ENCODE measurements around the gene GRIPAP1.

Gene GRIPAP1, protein sequence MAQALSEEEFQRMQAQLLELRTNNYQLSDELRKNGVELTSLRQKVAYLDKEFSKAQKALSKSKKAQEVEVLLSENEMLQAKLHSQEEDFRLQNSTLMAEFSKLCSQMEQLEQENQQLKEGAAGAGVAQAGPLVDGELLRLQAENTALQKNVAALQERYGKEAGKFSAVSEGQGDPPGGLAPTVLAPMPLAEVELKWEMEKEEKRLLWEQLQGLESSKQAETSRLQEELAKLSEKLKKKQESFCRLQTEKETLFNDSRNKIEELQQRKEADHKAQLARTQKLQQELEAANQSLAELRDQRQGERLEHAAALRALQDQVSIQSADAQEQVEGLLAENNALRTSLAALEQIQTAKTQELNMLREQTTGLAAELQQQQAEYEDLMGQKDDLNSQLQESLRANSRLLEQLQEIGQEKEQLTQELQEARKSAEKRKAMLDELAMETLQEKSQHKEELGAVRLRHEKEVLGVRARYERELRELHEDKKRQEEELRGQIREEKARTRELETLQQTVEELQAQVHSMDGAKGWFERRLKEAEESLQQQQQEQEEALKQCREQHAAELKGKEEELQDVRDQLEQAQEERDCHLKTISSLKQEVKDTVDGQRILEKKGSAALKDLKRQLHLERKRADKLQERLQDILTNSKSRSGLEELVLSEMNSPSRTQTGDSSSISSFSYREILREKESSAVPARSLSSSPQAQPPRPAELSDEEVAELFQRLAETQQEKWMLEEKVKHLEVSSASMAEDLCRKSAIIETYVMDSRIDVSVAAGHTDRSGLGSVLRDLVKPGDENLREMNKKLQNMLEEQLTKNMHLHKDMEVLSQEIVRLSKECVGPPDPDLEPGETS

DNA sequence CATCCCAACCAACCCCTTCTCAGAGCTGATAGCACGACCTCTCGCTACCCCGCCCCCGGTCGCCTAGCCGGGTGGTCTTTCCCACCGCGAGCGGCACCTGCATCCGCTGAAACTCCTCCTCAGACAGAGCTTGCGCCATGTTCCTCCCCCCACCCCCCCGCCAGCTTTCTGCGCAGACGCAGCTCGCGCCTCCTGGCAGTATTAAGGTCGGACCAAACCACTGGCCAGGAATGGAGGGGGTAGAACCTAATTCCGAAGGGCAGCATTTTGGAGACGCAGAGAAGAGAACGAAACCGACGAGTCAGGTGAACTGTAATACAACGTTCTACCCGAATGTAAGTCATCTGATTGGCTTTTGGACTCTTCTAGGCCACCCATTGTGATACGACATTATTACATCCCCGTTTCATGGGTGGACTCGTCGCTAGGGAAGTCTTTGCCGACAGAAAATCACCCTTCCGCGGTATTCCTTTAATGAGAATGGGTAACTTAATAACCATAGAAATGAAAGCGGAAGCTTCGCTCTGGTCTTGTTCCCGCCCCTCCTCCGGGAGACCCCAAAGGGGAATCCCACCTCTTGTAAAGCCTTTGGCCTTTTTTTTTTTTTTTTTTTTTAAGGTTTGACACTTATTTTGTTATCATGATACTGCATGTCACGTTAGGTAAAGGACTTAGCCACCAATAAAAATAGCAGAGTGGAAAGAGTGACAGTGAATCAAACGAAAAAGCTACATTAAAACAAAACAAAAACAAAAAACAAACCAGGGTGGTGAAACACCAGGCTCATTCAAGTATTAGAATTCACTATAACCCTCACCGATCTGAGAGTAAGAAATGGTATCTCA lies at the start of gene GRIPAP1:
TSS of gene GRIPAP1 (minus strand) at position 174 of the 845 bp plus-strand sequence. CDS start at position 139, 35 bp downstream.
- intact Hi-C loops (cut with DNase I), result loop anchor here (1.0 kb wide), 1 partner anchor 41 kb away; the partner anchor contains the start of gene TFE3

DNA sequence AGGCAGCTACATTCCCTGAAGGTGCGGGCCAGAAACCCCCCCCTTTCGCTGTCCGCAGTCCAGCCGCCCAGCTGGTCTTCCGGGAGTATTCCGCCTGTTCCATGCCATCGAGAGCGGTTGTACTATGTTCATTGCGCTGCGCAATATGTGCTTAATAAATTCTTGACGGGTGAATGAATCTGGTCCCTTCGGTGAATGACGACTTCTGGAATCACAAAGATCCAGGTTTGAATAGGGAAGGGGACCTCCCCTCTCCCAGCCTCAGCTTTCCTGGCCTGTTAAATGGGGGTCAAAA lies 41.9 kb upstream of the GRIPAP1 start:
- intact Hi-C loops (cut with DNase I), result loop anchor here (1.0 to 5.0 kb wide), 2 partner anchors 42 to 87 kb away; partner anchors contain the start of genes GRIPAP1 and OTUD5
- DNase-seq, result no peak

More for the DNA sequence above, at the start of gene GRIPAP1:
- DNase-seq, result peak in 9 of 10 donors; percentile 18 to 90 (median 46)

DNA sequence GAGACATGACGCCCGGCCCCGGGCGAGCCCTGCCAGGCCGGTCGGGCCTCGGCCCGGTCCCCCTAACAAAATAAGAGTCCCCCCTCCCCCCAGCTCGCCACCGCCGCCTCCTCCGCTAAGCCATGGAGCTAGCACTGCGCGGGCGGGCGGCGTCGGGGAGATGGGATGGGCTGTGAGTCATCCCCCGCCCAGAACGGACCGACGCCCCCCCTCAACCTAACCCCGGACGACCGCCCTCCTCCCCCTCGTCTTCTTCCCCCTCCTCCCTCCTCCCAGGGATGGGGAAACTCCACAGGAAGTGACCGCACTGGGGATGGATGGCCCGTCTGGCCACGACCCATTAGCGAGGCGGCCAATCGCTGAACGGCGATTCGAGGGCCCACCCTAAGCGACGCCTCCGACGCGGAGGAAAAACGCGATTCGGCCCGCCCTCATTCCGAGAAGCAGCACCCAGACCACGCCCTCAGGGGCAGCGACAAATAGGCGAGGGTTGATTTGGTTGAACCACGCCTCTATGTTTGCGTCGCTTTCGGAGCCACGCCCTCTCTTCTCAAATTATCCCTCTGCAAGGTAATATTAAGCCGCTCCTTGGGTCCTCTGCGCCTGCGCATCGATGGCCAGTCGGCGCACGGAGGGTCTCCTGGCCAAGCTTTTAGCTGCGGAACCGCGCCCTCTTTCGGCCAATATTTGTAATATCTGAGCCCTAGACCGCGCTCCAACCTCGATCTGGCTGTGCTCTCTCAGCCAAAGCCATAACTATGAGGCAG lies 41.3 kb upstream of the GRIPAP1 start, which contains the start of gene TFE3:
TSS of gene TFE3 (minus strand) at position 138 of the 767 bp plus-strand sequence. CDS start at position 7, 131 bp downstream.
- intact Hi-C loops (cut with DNase I), result loop anchor here (1.0 to 5.0 kb wide), 2 partner anchors 41 to 86 kb away; partner anchors contain the start of genes GRIPAP1 and OTUD5
- peak; percentile 91 to 99 (median 94) for DNase-seq

DNA sequence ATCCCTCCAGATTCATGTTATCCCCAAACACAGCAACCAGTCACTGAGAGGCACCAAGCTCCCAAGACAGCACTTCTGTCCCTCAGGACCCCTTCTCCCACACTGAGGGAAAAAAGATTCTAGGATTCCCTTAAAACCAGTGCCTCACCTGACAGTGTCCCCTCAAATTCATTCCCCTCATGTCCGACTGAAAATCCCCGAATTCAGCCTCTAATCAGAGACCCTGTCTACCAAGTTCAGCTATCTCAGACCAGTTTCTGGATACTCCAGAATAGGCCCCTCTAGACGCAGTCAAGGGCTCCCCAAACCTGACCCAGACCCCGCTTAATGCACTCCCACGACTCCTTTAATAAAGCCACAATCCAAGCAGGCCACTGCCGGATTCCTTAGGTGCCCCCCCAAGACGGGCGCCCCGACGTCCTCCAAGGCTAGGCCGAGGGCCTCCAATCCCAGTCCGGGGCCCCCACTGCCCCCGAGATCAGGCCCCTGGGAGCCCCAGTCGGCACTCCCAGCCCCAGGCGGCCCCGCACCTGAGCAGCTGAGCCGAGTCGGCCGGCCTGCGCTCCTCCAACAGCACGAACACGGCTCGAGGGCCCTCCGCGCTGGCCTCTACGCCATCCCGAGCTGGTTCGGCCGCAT lies 40.6 kb upstream of the GRIPAP1 start:
- DNase-seq, result peak in 2 of 10 donors; percentile 11 to 87
- intact Hi-C loops (cut with DNase I), result loop anchor here (1.0 to 5.0 kb wide), 2 partner anchors 40 to 85 kb away; partner anchors contain the start of genes GRIPAP1 and OTUD5

DNA sequence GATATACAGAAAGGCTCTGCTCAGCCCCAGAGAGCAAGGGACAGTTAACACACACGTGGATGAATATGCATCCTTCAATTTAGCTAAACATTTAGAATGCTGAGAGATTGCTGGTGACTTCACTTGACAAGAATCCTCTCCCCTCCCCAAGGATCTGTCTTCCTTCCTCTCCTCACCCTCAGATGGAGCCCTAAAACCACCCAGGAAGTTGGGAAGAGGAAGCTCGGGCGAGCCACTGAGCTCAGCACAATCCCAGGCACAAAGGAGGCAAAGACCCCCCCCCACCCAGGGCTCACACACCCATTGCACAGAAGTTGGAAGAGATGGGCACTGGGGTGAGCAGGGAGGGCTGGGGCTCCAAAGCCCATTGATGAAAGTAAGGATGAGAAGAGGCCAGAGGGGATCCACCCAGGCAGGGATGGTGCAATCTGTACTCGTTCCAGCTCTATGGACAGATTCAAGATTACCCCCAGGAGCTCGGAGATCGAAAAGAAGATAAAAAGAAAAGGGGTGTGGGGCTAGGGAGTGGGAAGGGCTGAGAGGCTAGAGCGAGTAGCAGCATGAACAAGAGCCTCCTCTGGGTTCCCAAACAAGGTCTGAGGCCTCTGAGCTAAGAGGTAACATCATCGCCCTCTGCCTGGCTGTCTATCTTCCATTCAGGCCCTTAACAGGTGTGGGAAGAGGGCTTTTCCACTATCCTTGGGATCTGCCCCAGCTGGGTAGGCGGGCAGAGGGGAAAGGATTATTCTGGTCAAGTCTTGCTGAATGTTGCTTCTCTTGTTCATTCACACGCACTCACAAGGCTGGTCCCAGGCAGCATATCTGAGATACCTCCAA lies 39.9 kb upstream of the GRIPAP1 start:
- DNase-seq, result peak in 2 of 10 donors; percentile 14 to 44
- intact Hi-C loops (cut with DNase I), result loop anchor here (5.0 kb wide), 1 partner anchor 85 kb away; the partner anchor contains the start of gene OTUD5

DNA sequence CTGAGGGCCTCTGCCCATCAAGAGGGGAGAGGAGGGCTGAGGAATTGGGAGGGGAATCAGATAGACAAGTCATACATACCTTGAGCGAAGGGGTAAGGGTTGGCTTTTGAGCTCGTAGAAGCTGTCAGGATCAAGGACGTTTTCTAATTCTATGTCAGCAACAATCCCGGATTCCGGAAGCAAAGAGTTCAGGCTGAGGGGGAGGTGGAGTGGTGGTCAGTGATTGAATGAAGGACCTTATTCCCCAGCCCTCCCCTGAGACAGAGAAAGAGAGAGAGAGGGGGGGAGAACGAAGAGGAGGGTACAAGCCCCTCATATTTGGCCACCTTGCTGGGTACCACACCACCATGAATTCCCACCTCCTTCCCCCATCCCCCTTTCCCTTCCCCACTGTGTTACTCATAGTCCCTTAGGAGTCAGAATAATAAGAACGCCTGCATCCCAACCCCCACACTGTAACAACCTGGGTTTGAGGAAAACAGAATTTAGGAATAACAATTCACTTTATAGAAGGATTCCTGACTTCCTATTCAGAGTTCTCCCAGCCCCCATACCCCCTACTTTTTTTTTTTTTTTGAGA lies 38.4 kb upstream of the GRIPAP1 start:
- DNase-seq, result no peak
- intact Hi-C loops (cut with DNase I), result loop anchor here (5.0 kb wide), 1 partner anchor 83 kb away; the partner anchor contains the start of gene OTUD5

DNA sequence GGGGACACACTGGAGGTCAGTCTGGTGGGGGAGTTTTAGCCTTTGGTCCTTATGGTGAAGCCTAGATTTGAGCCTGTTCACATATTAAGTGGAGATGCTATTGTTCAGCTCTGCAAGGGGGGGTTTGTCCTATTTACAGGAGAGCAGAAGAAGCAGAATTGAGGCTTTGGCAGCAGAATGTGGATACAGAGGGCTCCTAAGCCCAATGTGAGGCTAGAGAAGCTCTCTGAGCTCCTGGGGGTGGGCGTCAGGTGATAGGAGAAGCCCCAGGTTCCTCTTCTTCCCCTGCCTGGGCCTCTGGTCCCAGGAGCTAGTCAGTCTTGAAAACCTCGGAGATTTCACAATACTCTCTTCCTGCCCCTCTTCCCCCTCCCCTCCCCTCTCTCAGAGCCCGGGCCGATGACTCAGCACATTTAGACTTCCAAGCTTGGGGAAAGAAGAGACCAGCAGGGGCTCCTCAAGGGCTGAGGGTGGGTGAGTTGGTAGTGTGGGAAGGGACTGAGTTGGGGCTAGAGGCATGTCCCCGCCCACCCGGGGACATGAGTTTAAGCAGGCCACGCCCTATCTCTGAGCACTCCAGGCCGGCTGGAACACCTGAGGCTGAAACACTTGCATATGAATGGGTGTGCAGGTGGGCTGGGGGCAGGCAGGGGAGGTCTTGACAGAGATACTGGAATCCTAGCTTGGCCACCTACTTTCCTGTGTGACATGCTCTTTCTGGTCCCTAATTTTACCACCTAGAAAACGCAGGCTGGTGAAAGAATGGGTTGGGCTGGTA lies 37.7 kb upstream of the GRIPAP1 start:
- intact Hi-C loops (cut with DNase I), result loop anchor here (5.0 kb wide), 1 partner anchor 82 kb away; the partner anchor contains the start of gene OTUD5
- peak in 8 of 10 donors; percentile 4 to 79 (median 24) for DNase-seq

DNA sequence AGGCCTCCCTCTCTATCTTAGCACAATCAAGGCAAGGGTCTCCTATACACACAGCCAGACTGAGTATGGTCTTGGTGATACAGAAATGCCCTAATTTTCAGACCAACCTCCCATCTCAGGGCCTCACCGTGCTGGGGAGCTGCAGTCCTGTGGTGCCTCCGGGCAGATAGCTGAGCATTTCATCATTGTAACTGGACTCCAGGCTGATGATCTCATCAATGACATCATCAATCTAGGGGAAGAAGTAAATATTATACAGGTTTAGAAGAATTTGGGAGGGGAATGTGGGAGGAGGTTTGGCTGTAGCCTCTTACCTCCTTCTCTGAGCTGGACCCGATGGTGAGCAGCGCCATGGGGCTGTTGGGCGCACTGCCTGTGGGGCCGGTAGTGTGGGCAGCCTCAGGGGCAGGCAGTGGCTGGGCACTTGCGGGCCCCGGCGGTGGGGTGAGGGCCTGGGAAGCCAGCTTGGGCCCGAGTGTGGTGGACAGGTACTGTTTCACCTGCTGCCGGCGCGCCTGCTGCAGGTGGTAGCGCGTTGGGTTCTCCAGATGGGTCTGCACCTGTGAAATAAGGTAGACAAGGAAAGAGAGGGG lies 35.9 kb upstream of the GRIPAP1 start:
- DNase-seq, result peak in 3 of 10 donors; percentile 57 to 84 (median 59)
- intact Hi-C loops (cut with DNase I), result no loop called here

DNA sequence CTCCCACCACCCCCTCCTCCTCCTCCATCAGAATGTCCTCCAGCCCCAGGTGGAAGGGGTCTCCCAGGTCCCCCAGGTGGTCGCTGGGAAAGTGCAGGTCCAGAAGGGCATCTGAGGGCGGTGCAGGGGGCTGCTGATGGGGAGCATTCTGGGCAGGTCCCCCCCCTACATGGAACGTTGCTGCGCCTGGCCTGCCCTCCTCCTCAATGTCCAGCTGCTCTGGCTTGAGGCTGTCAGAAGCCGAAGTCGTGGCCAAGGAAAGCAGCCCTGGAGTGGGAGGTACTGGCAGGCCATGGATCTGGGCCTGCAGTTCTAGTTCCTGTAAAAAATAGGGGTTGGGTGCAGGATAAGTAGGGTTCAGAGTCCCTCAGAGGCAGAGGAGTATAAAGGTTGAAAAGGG lies 28.2 kb upstream of the GRIPAP1 start:
- peak in 3 of 10 donors; percentile 25 to 54 (median 39) for DNase-seq
- intact Hi-C loops (cut with DNase I), result no loop called here

DNA sequence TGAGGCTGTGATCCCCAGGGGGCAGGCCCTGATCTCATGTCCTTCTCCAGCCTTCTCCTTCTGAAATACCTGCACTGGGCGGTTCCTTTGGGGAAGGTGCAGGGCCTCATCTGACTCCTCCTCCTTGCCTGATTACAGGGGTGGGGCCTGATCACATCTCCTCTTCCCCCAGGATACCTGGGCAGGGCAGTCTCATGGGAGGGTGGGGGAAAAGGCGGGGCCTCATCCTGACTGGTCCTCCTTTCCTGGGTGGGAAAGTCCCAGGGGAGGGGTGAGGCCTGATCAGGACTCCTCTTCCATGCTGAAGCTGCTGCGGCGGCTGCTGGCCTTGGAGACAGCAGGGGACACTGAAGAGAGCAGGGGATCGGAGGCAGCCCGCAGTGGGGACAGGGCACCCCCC lies 27.8 kb upstream of the GRIPAP1 start:
- intact Hi-C loops (cut with DNase I), result no loop called here
- DNase-seq, result peak in 1 of 10 donors; percentile 49

DNA sequence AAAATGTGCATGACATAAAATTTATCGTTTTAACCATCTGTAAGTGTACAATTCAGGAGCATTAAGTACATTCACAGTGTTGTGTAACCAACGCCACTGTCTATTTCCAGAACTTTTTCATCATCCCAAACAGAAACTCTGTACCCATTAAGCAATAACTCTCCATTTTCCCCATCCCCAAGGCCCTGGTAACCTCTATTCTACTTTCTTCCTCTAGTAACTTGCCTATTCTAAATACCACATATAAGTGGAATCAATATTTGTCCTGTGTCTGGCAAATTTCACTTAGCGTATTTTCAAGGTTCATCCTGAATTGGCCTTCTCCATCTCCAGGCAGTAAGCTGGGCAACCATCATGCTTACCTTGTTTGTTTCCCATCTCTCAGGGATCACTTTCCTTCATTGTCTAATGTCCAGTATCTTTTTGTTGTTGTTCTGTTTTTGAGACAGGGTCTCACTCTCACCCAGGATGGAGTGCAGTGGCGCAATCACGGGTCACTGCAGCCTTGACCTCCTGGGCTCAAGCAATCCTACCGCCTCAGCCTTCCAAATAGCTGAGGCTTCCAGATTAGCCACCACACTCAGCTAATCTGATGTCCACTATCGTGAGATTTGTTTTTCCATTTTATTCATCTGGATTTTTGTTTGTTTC lies 17.7 kb upstream of the GRIPAP1 start:
- no peak for DNase-seq
- intact Hi-C loops (cut with DNase I), result no loop called here

DNA sequence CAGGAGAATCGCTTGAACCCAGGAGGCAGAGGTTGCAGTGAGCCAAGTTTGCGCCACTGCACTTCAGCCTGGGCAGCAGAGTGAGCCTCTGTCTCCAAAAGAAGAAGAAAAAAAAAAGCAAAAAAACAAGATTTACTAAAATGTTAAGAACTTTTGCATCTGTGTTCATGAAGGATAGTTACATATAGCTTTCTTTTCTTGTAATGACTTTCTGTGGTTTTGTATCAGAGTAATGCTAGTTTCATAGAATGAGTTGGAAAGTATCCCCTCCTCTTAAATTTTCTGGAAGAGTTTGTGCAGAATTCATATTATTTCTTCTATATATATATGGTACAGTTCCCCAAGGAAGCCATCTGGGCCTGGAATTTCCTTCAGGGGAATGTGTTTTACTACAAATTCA lies 17.0 kb upstream of the GRIPAP1 start:
- peak in 1 of 10 donors; percentile 15 for DNase-seq
- intact Hi-C loops (cut with DNase I), result no loop called here

DNA sequence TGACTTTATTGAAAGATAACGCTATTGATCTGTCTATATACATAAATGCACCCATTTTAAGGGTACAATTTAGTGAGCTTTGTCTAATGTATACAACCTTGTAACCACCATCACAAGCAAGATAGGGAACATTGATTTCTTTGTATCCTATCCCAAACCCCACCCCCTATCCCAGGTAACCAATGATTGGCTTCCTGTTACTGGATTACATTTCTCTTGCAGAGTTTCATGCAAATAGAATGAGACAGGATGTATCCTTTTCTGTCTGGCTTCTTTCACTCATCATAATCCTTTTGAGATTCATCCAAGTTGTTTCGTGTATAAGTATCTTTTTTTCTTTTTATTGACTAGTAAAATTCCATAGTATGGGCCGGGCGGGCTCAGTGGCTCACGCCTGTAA lies 1.6 kb upstream of the GRIPAP1 start:
- intact Hi-C loops (cut with DNase I), result no loop called here
- DNase-seq, result no peak

DNA sequence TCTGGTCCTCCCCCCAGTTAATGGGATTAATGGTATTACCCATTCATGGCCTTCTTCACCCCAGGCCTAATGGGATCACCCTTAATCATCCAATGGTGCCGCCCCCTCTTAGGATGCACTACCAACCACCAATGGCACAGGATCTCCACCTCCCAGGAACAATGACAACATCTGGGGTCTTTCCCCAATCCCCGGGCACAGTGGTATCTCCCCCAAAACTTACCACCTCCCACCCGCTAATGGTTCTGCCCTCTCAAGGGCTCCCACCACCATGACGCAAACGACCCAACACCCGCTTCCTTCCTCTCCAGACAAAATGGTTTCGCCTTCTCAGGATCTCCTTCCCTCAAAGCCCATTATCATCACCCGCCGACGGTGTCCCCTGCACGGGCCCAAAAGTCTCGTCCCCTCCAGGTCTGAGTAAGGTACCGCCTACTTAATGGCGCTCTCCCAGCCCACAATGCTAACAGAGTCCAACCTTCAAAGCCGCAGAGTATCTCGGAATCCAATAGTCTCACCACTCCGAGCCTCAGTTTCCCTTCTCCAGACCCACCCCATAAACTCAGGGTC lies 458 bp downstream of the GRIPAP1 start:
- DNase-seq, result peak in 3 of 10 donors; percentile 10 to 75 (median 19)
- intact Hi-C loops (cut with DNase I), result loop anchor here (1.0 kb wide), 1 partner anchor 42 kb away; the partner anchor contains the start of gene TFE3

DNA sequence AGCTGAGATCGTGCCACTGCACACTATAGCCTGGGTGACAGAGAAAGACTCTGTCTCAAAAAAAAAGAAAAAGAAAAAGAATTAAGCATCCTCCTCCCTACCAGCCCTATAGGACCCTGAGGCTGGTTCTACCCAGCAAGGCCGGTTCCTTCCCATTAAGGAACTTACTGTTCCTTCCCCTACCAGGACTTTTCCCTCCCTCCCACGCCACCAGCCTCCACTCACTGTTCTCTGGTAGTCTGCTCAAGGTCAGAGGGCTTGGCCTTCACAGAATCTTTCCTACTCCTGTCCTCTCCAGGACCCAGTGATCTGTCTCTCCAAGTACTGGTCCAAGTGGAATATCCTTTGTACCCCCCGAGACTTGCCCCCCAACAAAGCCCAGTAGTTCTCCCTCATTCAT lies 1.4 kb downstream of the GRIPAP1 start:
- intact Hi-C loops (cut with DNase I), result no loop called here

More for the DNA sequence above, 1.4 kb downstream of the GRIPAP1 start:
- DNase-seq, result peak in 1 of 10 donors; percentile 20
